HEK293 (cell line): ENCODE data around the gene ILK.

Experiments used
- CTCF ChIA-PET: fragments of 350-600 bp; formaldehyde crosslinking; extraction: SDS; loops from one replicate; lab custom pipeline; 2021; ENCODE audit warnings: antibody characterized with exemption; lab: Yijun Ruan, JAX
- POLR2A ChIA-PET: fragments of 300-600 bp; formaldehyde crosslinking; extraction: SDS; loops from one replicate; lab custom pipeline; 2020; ENCODE audit warnings: antibody characterized with exemption, inconsistent platforms; lab: Yijun Ruan, JAX
- H3K27ac ChIP-seq: fragments of 200-500 bp; sonication (Bioruptor generic); 2 replicates; pipeline ENCODE4 v1.5.1; 2014; ENCODE audit warnings: low read depth, low read length, control low read depth, inconsistent platforms; ENCODE audit errors: extremely low read depth
- H3K36me3 ChIP-seq, 2 experiments: fragments of 200-500 bp in 1 of 2; sonication (Bioruptor generic) in 1 of 2; 1 replicate in 1 of 2; 2 replicates in 1 of 2; pipeline ENCODE4 v1.5.1; 2014 to 2017; ENCODE audit warnings: inconsistent platforms in 2 of 2, low read length in 2 of 2; ENCODE audit not compliant: control insufficient read depth in 2 of 2, insufficient read depth in 1 of 2
- H3K4me1 ChIP-seq: fragments of 200-500 bp; sonication (Bioruptor generic); 2 replicates; pipeline ENCODE4 v1.5.1; 2014; ENCODE audit warnings: mild to moderate bottlenecking, low read length, inconsistent platforms; ENCODE audit not compliant: control insufficient read depth, insufficient read depth
- H3K4me3 ChIP-seq: 2 replicates; pipeline ENCODE4 v1.5.1; 2011; ENCODE audit warnings: low read depth, mild to moderate bottlenecking, control low read depth, low read length, moderate library complexity
- H3K9me3 ChIP-seq: fragments of 200-500 bp; sonication (Bioruptor generic); 2 replicates; pipeline ENCODE4 v1.5.1; 2014; ENCODE audit warnings: low read depth, low read length, inconsistent platforms; ENCODE audit not compliant: control insufficient read depth, insufficient read depth
- PATZ1 ChIP-seq: fragments of 450-650 bp; formaldehyde crosslinking; IDR thresholded peaks from 2 replicates; pipeline ENCODE4 v1.5.1; 2016; ENCODE audit warnings: missing biosample characterization, missing genetic modification characterization
- PRDM10 ChIP-seq: fragments of 450-650 bp; formaldehyde crosslinking; IDR thresholded peaks from 2 replicates; pipeline ENCODE4 v1.5.1; 2016; ENCODE audit warnings: missing biosample characterization, missing genetic modification characterization
- PRDM6 ChIP-seq: fragments of 450-650 bp; formaldehyde crosslinking; IDR thresholded peaks from 2 replicates; pipeline ENCODE4 v1.5.1; 2017; ENCODE audit warnings: missing biosample characterization, missing genetic modification characterization
- SP3 ChIP-seq: fragments of 450-650 bp; formaldehyde crosslinking; IDR thresholded peaks from 2 replicates; pipeline ENCODE4 v1.5.1; 2016; ENCODE audit warnings: missing biosample characterization, missing genetic modification characterization
- ZBTB44 ChIP-seq: fragments of 450-650 bp; IDR thresholded peaks from 2 replicates; pipeline ENCODE4 v1.5.1; 2018; ENCODE audit warnings: missing biosample characterization, mild to moderate bottlenecking, missing genetic modification characterization
- ZBTB7A ChIP-seq: fragments of 450-650 bp; formaldehyde crosslinking; IDR thresholded peaks from 2 replicates; pipeline ENCODE4 v1.5.1; 2016; ENCODE audit warnings: low read depth, missing biosample characterization, missing genetic modification characterization
- ZFP41 ChIP-seq: fragments of 450-650 bp; formaldehyde crosslinking; IDR thresholded peaks from 2 replicates; pipeline ENCODE4 v1.5.1; 2016; ENCODE audit warnings: missing biosample characterization, missing genetic modification characterization, borderline replicate concordance
- ZNF24 ChIP-seq: fragments of 450-650 bp; formaldehyde crosslinking; IDR thresholded peaks from 2 replicates; pipeline ENCODE4 v1.5.1; 2016; ENCODE audit warnings: missing biosample characterization, missing genetic modification characterization
- ZNF341 ChIP-seq: fragments of 450-650 bp; formaldehyde crosslinking; IDR thresholded peaks from 2 replicates; pipeline ENCODE4; 2016; ENCODE audit warnings: low read depth, missing biosample characterization, missing genetic modification characterization
- ZNF394 ChIP-seq: fragments of 450-650 bp; formaldehyde crosslinking; IDR thresholded peaks from 2 replicates; pipeline ENCODE4 v1.5.1; 2016; ENCODE audit warnings: missing biosample characterization, missing genetic modification characterization, mild to moderate bottlenecking, moderate library complexity, borderline replicate concordance
- ZNF398 ChIP-seq: fragments of 450-650 bp; formaldehyde crosslinking; IDR thresholded peaks from 2 replicates; pipeline ENCODE4 v1.5.1; 2017; ENCODE audit warnings: missing biosample characterization, missing genetic modification characterization
- ZNF521 ChIP-seq: fragments of 450-650 bp; formaldehyde crosslinking; IDR thresholded peaks from 2 replicates; pipeline ENCODE4 v1.5.1; 2017; ENCODE audit warnings: missing biosample characterization, mild to moderate bottlenecking, missing genetic modification characterization
- ZNF561 ChIP-seq: fragments of 450-650 bp; IDR thresholded peaks from 2 replicates; pipeline ENCODE4 v1.5.1; 2018; ENCODE audit warnings: missing biosample characterization, missing genetic modification characterization, borderline replicate concordance
- ZNF600 ChIP-seq: fragments of 450-650 bp; formaldehyde crosslinking; IDR thresholded peaks from 2 replicates; pipeline ENCODE4 v1.5.1; 2016; ENCODE audit warnings: missing biosample characterization, missing genetic modification characterization
- ZNF639 ChIP-seq: fragments of 450-650 bp; formaldehyde crosslinking; IDR thresholded peaks from 2 replicates; pipeline ENCODE4 v1.5.1; 2016; ENCODE audit warnings: missing biosample characterization, missing genetic modification characterization
- ZNF670 ChIP-seq: fragments of 450-650 bp; formaldehyde crosslinking; IDR thresholded peaks from 2 replicates; pipeline ENCODE4 v1.5.1; 2016; ENCODE audit warnings: missing biosample characterization, missing genetic modification characterization, low read depth
- ZNF747 ChIP-seq: fragments of 450-650 bp; formaldehyde crosslinking; IDR thresholded peaks from 2 replicates; pipeline ENCODE4 v1.5.1; 2016; ENCODE audit warnings: missing biosample characterization, missing genetic modification characterization
- ZNF76 ChIP-seq: fragments of 450-650 bp; formaldehyde crosslinking; IDR thresholded peaks from 2 replicates; pipeline ENCODE4; 2016; ENCODE audit warnings: low read depth, missing biosample characterization, missing genetic modification characterization, borderline replicate concordance
- ZNF776 ChIP-seq: fragments of 450-650 bp; formaldehyde crosslinking; IDR thresholded peaks from 2 replicates; pipeline ENCODE4 v1.5.0; 2017; ENCODE audit warnings: missing biosample characterization, missing genetic modification characterization, borderline replicate concordance
- ZXDB ChIP-seq: fragments of 450-650 bp; formaldehyde crosslinking; IDR thresholded peaks from 2 replicates; pipeline ENCODE4 v1.5.1; 2016; ENCODE audit warnings: missing biosample characterization, missing genetic modification characterization

ILK gene

GRCh38 chr11:6576471-6577373 lies 26.9 kb upstream of the ILK start:
- Histone ChIP-seq H3K4me1 (no peaks in the 10 kb centered on the region), H3K27ac (no peak overlapping the region), H3K4me3 (no peak overlapping the region), H3K36me3 (peaks cover 0 to 3% of the 10 kb centered on the region in 2 experiments; a peak in 1 of 3 replicates), H3K9me3 (no peaks in the 10 kb centered on the region)
- TF ChIP-seq ZNF600 (0 out of 2 replicates have a peak, but pooled peaks have one; percentile 26), ZNF776 (no peak), ZNF747 (tag by site-specific recombination) (no peak), ZXDB (tag by site-specific recombination) (no peak), ZNF398 (tag by site-specific recombination) (peak; percentile 86), ZNF341 (tag by site-specific recombination) (peak; percentile 81), PRDM10 (tag by site-specific recombination) (0 out of 2 replicates have a peak, but pooled peaks have one; percentile 11), ZNF639 (tag by site-specific recombination) (no peak), PATZ1 (peak; percentile 81), PRDM6 (tag by site-specific recombination) (peak; percentile 35; the same call in 1 of the 2 replicates), ZBTB7A (no peak)
- POLR2A ChIA-PET, result no interaction called here
- CTCF ChIA-PET, result interaction anchor here (0.6 to 1.2 kb wide), 4 partner anchors 45 to 1579 kb away, joined by 3 to 5 read pairs (median 3); partner anchors contain the start of gene SMPD1

GRCh38 chr11:6578134-6578533 lies 25.4 kb upstream of the ILK start:
- POLR2A ChIA-PET, result no interaction called here
- TF ChIP-seq ZNF394 (tag by site-specific recombination) (no peak), SP3 (no peak), ZNF670 (no peak), ZNF561 (no peak), ZBTB44 (no peak), ZNF76 (tag by site-specific recombination) (no peak), ZNF24 (tag by site-specific recombination) (no peak), ZNF521 (tag by site-specific recombination) (no peak), ZFP41 (no peak)

More at GRCh38 chr11:6578134-6578533, 25.4 kb upstream of the ILK start:
- H3K4me3 ChIP-seq, result no peak overlapping the region
- peaks cover 0 to 3% of the 10 kb centered on the region in 2 experiments; a peak in 1 of 3 replicates for H3K36me3 ChIP-seq
- CTCF ChIA-PET, result no interaction called here
- H3K9me3 ChIP-seq, result no peaks in the 10 kb centered on the region
- no peak overlapping the region for H3K27ac ChIP-seq
- no peaks in the 10 kb centered on the region for H3K4me1 ChIP-seq
